ENCODE data around the gene AIFM2. TPM values are rescaled to one million over a fixed set of nuclear protein-coding genes. Genes with fewer than 3 reads are reported as not detected.

Gene AIFM2
- total and polyA plus RNA-seq, 11 donors = 12.9 to 31.8 (median 18.1) TPM

- Histone ChIP-seq H3K36me3 (peaks cover 0 to 73% (median 64%) of the 10 kb centered on the region in 9 donors), H3K9me3 (no peaks in the 10 kb centered on the region), H3K4me1 (peaks cover 0 to 11% (median 0%) of the 10 kb centered on the region in 12 donors), H3K27ac (no peak overlapping the region), H3K27me3 (no peaks in the 10 kb centered on the region), H3K4me3 (no peak overlapping the region)
- intact Hi-C loops (cut with DNase I) = no loop called here
- DNase-seq (no peak), ATAC-seq (no peak)
- WGBS, 4 donors = 93 to 96% (median 95%) methylated on average over 7 of the region's 7 CpGs
- no peak for TF ChIP-seq CTCF (IDR thresholded peaks at IDR 0.05)
- TF ChIP-seq POLR2A (IDR thresholded peaks at IDR 0.05) = no peak
Observed at GRCh38 chr10:70119197-70119596, 13.4 kb downstream of the AIFM2 start.

GRCh38 chr10:70118196-70118595, 14.4 kb downstream of the AIFM2 start:
- no peak for TF ChIP-seq POLR2A (IDR thresholded peaks at IDR 0.05)
- no peak for TF ChIP-seq CTCF (IDR thresholded peaks at IDR 0.05)
- H3K9me3 ChIP-seq = no peaks in the 10 kb centered on the region
- WGBS, 4 donors = 89 to 96% (median 92%) methylated on average over 3 of the region's 3 CpGs
- intact Hi-C loops (cut with DNase I) = no loop called here
- no peak for ATAC-seq
- peaks cover 0 to 11% (median 0%) of the 10 kb centered on the region in 12 donors for H3K4me1 ChIP-seq
- no peak overlapping the region for H3K27ac ChIP-seq
- H3K36me3 ChIP-seq = peaks cover 0 to 83% (median 72%) of the 10 kb centered on the region in 9 donors
- DNase-seq = no peak
- no peak overlapping the region for H3K4me3 ChIP-seq
- no peaks in the 10 kb centered on the region for H3K27me3 ChIP-seq

GRCh38 chr10:70117646-70118045, 15.0 kb downstream of the AIFM2 start:
- H3K4me3 ChIP-seq = no peak overlapping the region
- H3K9me3 ChIP-seq = no peaks in the 10 kb centered on the region
- intact Hi-C loops (cut with DNase I) = loop anchor here in 2 of 10 donors (2.0 kb wide), 1 partner anchor 29 kb away; the partner anchor contains the start of gene TYSND1 (in 2 of the 2)
- H3K27me3 ChIP-seq = no peaks in the 10 kb centered on the region
- ATAC-seq (no peak), DNase-seq (no peak)
- TF ChIP-seq CTCF (IDR thresholded peaks at IDR 0.05) = no peak
- TF ChIP-seq POLR2A (IDR thresholded peaks at IDR 0.05) = no peak
- peaks cover 0 to 11% (median 0%) of the 10 kb centered on the region in 12 donors for H3K4me1 ChIP-seq
- 66 to 80% (median 70%) methylated on average over 8 to 10 of the region's 10 CpGs for WGBS, 4 donors
- H3K36me3 ChIP-seq = peaks cover 0 to 85% (median 74%) of the 10 kb centered on the region in 9 donors
- H3K27ac ChIP-seq = no peak overlapping the region

GRCh38 chr10:70115948-70116682, 16.5 kb downstream of the AIFM2 start:
- no peak overlapping the region for H3K4me3 ChIP-seq
- TF ChIP-seq POLR2A (IDR thresholded peaks at IDR 0.05) = no peak
- TF ChIP-seq CTCF (IDR thresholded peaks at IDR 0.05) = peak; percentile 70 to 92 (median 84)
- DNase-seq (peak in 3 of 5 donors; percentile 29 to 47 (median 39)), ATAC-seq (peak in 3 of 4 donors; percentile 53 to 57 (median 55))
- no peaks in the 10 kb centered on the region for H3K27me3 ChIP-seq
- H3K9me3 ChIP-seq = no peaks in the 10 kb centered on the region
- H3K27ac ChIP-seq = no peak overlapping the region
- H3K4me1 ChIP-seq = peaks cover 0 to 15% (median 0%) of the 10 kb centered on the region in 12 donors
- WGBS, 4 donors = 54 to 59% (median 56%) methylated on average over 12 of the region's 12 CpGs
- peaks cover 0 to 87% (median 81%) of the 10 kb centered on the region in 9 donors for H3K36me3 ChIP-seq
- intact Hi-C loops (cut with DNase I) = loop anchor here in 2 of 10 donors (2.0 kb wide), 1 partner anchor 31 kb away; the partner anchor contains the start of gene TYSND1 (in 2 of the 2)

Measured in heart left ventricle (tissue), 16 donors.